GM21619 (cell line): ENCODE measurements around the gene FBLN1.
"Not testable (repeated sequence)": the region's sequence is repeated elsewhere in the genome, so short reads cannot be mapped to it uniquely, and the experiment has no call there.

Experiments used
- ATAC-seq: cut with Tn5 transposase; IDR thresholded peaks from one replicate; pipeline ENCODE4 v1.9.1; 2021; ENCODE audit not compliant: unreplicated experiment

The FBLN1 gene

DNA sequence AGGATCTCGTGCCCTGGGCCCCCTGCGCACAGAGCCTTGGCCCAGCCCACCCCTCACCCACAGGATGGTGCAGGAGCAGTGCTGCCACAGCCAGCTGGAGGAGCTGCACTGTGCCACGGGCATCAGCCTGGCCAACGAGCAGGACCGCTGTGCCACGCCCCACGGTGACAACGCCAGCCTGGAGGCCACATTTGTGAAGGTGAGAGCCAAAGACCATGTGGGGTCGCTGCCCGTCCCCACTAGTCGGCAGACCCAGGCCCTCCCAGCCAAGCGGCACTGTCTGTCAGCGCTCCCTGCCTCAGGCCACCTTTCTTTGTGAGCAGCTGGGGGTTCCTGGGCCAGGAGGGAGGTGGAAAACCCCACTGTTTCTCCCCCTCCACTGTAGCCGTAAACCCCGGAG lies 22.8 kb downstream of the FBLN1 start:
- no peak for ATAC-seq

- ATAC-seq: no peak
Measured at GRCh38 chr22:45526281-45526680, 23.6 kb downstream of the FBLN1 start.

DNA sequence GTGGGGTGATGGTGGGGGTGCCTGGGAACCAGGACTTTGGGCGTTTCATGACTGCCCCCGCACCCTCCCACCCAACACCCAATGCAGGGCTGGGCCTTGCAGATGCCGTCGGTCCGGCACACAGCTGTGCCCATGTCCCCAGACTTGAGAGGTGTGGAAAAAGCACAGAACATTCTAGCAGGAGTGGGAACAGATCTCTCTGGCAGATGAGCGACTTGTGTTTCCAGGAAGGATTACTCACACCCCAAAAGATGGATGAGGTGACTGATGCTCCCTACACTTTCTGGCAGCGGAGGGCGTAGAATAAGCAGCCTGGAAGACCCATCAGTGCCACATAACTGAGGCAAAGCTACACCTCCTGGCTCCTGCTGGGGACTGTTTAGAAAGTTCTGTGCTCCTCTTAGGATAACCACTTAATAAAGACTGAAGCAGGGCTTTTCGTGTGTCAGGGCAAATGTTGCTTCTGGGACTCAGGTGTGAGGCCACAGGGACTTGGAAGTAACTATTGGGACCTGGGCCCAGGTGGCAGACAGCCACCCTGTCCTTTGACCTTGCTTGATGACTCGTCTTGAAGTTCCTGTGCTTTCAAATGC lies 24.2 kb downstream of the FBLN1 start:
- ATAC-seq: no peak

- ATAC-seq: no peak
Measured at GRCh38 chr22:45527456-45527855, 24.8 kb downstream of the FBLN1 start.

DNA sequence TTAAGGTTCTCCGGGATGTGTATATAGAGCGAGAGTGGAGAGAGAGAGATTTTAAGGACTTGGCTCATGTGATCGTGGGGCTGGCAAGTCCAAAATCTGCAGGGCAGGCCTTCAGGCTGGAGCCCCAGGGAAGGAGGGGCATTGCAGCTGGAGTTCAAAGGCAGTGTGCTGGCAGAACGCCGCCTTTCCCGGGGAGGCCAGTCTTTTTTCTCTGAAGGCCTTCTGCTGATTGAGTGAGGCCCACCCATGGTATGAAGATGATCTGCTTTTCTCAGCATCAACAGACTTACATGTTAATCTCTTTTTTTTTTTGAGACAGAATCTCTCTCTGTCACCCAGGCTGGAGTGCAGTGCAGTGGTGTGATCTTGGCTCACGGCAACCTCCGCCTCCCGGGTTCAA lies 25.4 kb downstream of the FBLN1 start:
- ATAC-seq: no peak

DNA sequence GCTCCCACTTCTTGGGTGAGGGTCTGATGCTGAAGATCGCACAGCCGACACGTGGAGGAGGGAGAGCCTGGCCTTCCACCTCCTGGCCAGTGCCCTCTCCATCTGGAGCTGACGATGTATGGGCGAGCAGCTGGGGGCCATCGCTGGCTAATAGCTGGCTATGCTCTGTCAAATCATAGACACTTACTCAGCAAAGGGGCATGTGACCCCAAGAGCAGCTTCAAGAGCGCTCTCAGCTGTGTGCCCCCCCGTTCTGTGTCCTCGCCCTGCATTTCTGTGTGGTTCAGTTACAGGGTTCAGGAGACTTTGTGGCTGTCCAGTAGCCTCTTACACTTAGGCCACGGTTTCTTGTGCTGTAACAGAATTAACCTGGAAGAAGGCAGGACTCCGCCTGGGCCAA lies 26.4 kb downstream of the FBLN1 start:
- no peak for ATAC-seq

- no peak for ATAC-seq
Measured at GRCh38 chr22:45529971-45530575, 27.4 kb downstream of the FBLN1 start.

DNA sequence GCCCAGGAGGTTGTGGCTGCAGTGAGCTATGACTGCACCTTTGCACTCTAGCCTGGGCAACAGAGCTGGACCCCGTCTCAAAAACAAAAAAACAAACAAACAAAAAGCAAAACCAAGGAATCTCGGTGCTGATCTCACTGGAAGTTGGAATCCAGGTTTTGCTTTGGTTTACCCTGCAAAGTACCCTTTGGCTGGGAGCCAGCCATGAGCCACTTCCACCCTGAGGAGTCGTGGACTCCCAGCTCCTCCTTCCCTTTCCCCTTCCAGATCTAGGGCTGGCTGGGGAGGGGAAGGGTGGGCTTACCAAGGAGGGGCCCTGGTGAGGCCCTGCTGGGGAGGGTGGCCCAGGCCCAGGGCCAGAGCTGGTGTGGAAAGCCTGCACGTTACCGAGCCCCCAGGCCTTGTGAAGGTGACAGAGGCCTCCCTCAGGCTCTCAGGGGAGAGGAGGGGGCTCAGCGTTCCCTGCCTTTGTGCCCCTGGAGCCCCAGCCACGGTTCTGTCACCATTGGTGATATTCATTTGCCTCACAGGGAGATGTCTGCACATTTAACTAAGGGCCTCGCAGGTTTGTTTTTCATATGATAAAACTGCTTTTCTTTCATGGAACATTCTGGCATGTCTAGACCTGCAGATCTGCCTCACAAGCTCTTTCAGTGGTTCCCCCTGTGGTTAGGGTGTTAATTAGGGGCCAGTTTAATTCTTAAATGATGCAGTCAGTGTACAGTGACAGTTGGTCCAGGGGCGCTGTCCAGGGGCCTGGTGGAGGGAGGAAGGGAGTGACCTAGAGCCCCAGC lies 29.0 kb downstream of the FBLN1 start:
- no peak for ATAC-seq

GRCh38 chr22:45532235-45532631 lies 29.6 kb downstream of the FBLN1 start:
- ATAC-seq: no peak

DNA sequence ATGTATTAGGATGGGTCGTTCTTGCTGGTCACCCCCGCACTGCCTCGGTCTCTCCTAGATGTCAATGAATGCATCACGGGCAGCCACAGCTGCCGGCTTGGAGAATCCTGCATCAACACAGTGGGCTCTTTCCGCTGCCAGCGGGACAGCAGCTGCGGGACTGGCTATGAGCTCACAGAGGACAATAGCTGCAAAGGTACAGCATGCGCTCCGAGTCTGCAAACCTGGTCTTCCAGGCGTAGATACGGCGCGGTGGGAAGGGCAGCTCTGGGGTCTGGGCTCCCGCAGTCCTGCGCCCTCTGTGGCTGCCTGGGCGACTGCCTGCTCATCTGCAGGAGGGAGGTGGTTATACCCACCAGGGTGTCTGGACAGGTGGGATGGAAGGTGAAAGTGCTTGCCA lies 31.0 kb downstream of the FBLN1 start:
- no peak for ATAC-seq

- no peak for ATAC-seq
Measured at GRCh38 chr22:45534339-45535192, 31.9 kb downstream of the FBLN1 start.

DNA sequence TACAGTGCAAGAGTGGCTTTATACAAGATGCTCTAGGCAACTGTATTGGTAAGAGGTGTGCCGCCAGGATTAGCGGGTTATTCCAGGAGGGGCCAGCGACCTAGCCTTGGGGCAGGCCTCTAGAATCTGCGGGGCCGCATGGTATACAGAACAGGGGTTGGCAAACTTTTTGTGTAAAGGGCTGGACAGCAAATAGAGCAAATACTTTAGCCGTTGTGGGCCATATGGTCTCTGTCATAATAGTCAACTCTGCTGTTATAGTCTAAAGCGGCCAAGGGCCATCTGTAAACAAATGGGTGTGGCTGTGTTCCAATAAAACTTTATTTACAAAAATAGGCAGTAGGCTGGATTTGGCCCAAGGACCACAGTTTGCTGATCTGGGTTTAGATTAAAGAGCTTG lies 32.6 kb downstream of the FBLN1 start:
- ATAC-seq: no peak

DNA sequence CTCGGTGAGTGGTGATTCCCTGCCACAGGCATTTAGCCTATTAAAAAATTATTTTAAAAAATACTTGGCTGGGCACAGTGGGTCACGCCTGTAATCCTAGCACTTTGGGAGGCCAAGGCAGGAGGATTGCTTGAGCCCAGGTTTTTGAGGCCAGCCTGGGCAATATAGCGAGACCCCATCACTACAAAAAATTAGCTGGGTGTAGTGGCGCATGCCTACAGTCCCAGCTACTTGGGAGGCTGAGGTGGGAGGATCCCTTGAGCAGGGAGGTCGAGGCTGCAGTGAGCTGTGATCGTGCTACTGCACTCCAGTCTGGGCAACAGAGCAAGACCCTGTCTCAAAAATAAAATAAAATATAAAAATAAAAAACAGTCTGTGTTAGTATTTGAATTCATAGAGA lies 33.2 kb downstream of the FBLN1 start:
- not testable (repeated sequence) for ATAC-seq

DNA sequence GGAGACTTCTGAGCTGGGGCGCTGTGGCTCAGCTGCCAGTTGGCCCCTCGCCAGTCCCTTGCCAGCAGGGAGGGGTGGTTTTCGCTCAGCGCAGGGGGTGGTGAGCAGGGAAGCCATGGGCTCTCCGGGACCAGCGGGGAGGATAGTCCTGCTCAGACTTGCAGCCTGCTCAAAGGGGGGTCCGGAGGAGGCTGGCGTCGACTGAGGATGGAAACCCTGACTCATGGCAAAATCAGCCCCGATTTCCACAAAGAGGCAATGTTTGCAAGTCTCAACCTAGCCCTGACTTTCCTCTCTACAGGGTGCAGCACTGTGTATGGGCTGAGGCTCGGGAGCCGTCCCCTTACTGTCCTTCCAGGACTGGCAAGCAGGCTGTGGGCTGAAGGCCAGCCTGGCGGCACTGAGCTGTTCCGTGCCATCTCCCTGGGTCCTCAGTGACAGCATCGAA lies 35.1 kb downstream of the FBLN1 start:
- no peak for ATAC-seq

DNA sequence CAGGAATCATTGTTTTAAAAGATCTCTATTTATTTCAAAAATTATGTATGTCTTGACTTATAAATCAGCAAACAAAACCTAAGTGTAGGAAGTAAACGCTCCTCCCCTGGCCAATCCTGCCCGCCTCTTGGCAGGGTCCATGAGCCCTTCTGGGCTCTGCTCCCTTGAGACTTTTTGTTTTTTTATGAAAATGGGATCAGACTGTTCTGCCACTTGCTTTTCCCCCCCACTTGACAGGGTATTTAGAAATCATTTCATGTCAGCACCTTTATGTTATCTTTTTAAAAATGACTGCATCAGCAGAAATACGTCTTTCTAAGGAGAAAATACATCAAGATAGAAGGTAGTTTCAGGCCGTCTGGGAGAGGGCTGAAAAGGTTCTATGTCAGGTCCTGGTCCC lies 35.6 kb downstream of the FBLN1 start:
- no peak for ATAC-seq

DNA sequence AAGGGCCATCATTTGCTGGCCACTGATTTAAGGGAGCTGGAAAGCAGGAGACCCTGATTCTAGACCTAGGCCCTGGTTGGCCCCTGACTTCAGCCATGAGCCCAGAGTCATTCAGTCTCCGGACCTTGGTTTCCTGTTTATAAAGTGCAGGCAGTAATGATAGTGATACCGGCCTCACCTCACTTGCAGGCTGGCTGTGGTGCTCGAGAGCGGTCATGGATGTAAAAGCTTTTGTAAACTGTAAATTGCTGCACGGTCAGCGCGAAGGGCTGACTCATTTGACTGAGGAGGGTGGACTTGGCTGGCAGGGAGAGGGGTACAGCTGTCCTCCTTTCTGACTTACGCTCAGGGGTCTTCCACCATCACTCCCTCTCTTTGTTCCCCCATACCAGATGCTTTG lies 37.4 kb downstream of the FBLN1 start:
- no peak for ATAC-seq

DNA sequence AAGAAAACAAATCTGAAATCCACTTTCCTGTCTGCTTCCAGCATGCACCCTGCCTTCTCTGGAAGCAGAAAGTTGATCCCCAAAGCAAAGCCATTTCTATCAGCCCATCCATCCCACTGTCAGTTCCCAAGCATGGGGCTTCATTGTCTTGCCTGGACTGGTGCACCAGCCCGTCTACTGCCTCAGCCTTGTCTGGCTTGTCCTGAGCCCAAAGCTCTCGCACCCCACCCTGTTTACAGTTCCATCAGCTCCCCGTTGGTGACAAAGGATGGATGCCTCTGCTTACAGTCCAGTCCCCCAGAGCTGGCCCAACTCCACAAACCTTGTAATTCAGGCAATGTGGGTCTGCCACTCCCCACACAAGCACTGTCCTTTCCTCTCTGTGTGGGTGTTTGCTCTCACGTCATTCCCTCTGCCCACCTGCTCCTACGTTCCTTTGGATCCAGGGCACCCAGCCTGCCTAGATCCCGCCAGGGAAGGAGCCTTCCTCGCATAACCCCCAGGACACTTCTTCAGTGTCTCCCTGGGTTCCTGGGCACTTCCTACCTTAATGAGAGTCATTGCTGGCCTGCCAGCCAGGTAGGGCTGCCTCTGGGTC lies 38.8 kb downstream of the FBLN1 start:
- no peak for ATAC-seq

DNA sequence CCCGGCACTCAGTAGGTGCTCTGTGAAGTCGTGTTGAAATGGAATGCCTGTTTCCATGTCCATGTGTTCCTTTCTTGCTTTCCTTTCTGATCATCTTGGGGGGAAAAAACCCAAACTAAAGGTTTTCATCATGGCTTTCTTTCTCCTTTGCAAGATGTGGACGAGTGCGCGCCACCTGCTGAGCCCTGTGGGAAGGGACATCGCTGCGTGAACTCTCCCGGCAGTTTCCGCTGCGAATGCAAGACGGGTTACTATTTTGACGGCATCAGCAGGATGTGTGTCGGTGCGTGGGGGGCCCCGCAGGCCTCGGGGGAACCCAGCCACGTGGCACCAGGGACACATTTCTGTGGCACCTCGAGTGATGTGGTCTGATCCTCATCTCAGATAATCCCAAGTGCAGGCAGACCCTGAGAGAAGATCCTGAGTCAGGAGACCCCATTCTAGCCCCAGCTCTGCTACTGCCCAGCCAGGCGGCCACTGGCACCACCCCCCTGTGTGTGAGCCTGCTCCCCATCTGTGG lies 39.4 kb downstream of the FBLN1 start:
- no peak for ATAC-seq

GRCh38 chr22:45542736-45543135 lies 40.1 kb downstream of the FBLN1 start:
- not testable (repeated sequence) for ATAC-seq

DNA sequence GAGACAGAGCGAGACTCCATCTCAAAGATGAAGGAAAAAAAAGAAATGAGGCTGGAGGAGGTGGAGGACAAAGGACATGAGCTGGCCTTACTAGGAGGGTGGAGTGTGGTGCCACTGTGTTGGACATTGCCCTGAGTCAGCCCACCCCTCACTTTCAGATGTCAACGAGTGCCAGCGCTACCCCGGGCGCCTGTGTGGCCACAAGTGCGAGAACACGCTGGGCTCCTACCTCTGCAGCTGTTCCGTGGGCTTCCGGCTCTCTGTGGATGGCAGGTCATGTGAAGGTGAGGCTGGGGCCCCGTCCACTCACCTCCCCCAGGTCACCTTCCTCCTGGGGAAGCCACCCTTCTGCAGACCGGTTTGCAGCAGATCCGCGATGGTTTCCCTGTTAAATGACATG lies 40.6 kb downstream of the FBLN1 start:
- ATAC-seq: no peak
